Smooth muscle cell (in vitro differentiated cells): ENCODE measurements around the gene UFSP2. TPM values are rescaled to one million over a fixed set of nuclear protein-coding genes. Genes with fewer than 3 reads are reported as not detected.

Experiments
- DNase-seq: peaks from one replicate; lab custom pipeline; 2025; ENCODE audit not compliant: unreplicated experiment; lab: John Stamatoyannopoulos, UW
- H2AFZ ChIP-seq: fragments of 200-600 bp; sonication (generic); 2 replicates; pipeline ENCODE4 v1.6.0; 2016; ENCODE audit warnings: antibody characterized with exemption, low read depth, mild to moderate bottlenecking
- H3F3A ChIP-seq: fragments of 200-600 bp; sonication (generic); 2 replicates; pipeline ENCODE4 v1.6.0; 2017; ENCODE audit warnings: antibody characterized with exemption, low read depth
- H3K27ac ChIP-seq: fragments of 200-600 bp; sonication (generic); 2 replicates; pipeline ENCODE4 v1.5.1; 2016; ENCODE audit warnings: low read depth, mild to moderate bottlenecking
- H3K27me3 ChIP-seq: fragments of 200-600 bp; sonication (generic); 2 replicates; pipeline ENCODE4 v1.6.1; 2016; ENCODE audit warnings: low read depth, mild to moderate bottlenecking
- H3K36me3 ChIP-seq: fragments of 200-600 bp; sonication (generic); 2 replicates; pipeline ENCODE4 v1.5.1; 2016; ENCODE audit warnings: low read depth
- H3K4me1 ChIP-seq: fragments of 200-600 bp; sonication (generic); 2 replicates; pipeline ENCODE4 v1.5.1; 2016; ENCODE audit warnings: low read depth
- H3K4me2 ChIP-seq: fragments of 200-600 bp; sonication (generic); 2 replicates; pipeline ENCODE4 v1.6.0; 2016; ENCODE audit warnings: mild to moderate bottlenecking
- H3K4me3 ChIP-seq: fragments of 200-600 bp; sonication (generic); 2 replicates; pipeline ENCODE4 v1.5.1; 2016; ENCODE audit warnings: mild to moderate bottlenecking
- H3K79me2 ChIP-seq: fragments of 200-600 bp; sonication (generic); 2 replicates; pipeline ENCODE4 v1.6.0; 2016; ENCODE audit warnings: low read depth, mild to moderate bottlenecking
- H3K9ac ChIP-seq: fragments of 200-600 bp; sonication (generic); 2 replicates; pipeline ENCODE4 v1.6.0; 2016; ENCODE audit warnings: low read depth
- H3K9me3 ChIP-seq: fragments of 200-600 bp; sonication (generic); replicated peaks from 2 replicates; pipeline ENCODE4 v1.5.1; 2016; ENCODE audit warnings: low read depth
- H4K20me1 ChIP-seq: fragments of 200-600 bp; sonication (generic); 2 replicates; pipeline ENCODE4 v1.6.0; 2016; ENCODE audit warnings: low read depth
- CTCF ChIP-seq: fragments of 200-600 bp; sonication (generic); IDR thresholded peaks from 2 replicates; pipeline ENCODE4 v1.5.1; 2017; ENCODE audit warnings: borderline replicate concordance, mild to moderate bottlenecking, antibody characterized with exemption; ENCODE audit not compliant: insufficient read depth, poor library complexity, severe bottlenecking
- WGBS: methylation state at CpG from one replicate; pipeline ENCODE4 v1.1.7; 2016; ENCODE audit warnings: low lambda C conversion rate; 5-methylcytosine and 5-hydroxymethylcytosine counted together
- polyA plus RNA-seq: library from polyadenylated mRNA; unstranded; fragments of >200 nt; fragmentation: Nextera tagmentation; extraction: Ambion mirVana; gene quantifications from 2 replicates; pipeline ENCODE4 v1.2.1, GENCODE V29; 2016
- total RNA-seq: library from RNA; depleted of rRNA; stranded (reverse); fragments of >200 nt; gene quantifications from 2 replicates; pipeline ENCODE4 v1.2.3, GENCODE V29; 2014

The UFSP2 gene
- total and polyA plus RNA-seq, 2 experiments from 2014 or later, result 36.6 to 65.0 TPM

GRCh38 chr4:185394568-185395237 is 31.1 kb downstream of the UFSP2 start:
- TF ChIP-seq CTCF, result no peak
- Histone ChIP-seq H4K20me1 (no peaks in the 10 kb centered on the region), H3K4me2 (peak overlapping the region; percentile 95), H3K9ac (no peak overlapping the region), H3K36me3 (peaks cover 4% of the 10 kb centered on the region), H3K27ac (peak overlapping the region; percentile 94), H3F3A (peaks cover 10% of the 10 kb centered on the region), H3K27me3 (no peaks in the 10 kb centered on the region), H3K4me3 (peak overlapping the region; percentile 70), H3K9me3 (no peaks in the 10 kb centered on the region), H2AFZ (no peak overlapping the region), H3K4me1 (peaks cover 25% of the 10 kb centered on the region), H3K79me2 (no peaks in the 10 kb centered on the region)
- WGBS, result 86% methylated on average over 12 of the region's 12 CpGs
- DNase-seq, result no peak

- Histone ChIP-seq H3K36me3 (no peaks in the 10 kb centered on the region), H3K4me1 (peaks cover 11% of the 10 kb centered on the region), H4K20me1 (no peaks in the 10 kb centered on the region), H3K4me3 (no peak overlapping the region), H3K27ac (no peak overlapping the region), H3K4me2 (no peak overlapping the region), H3K27me3 (no peaks in the 10 kb centered on the region), H3K79me2 (no peaks in the 10 kb centered on the region), H3F3A (peaks cover 7% of the 10 kb centered on the region), H3K9ac (no peak overlapping the region), H2AFZ (no peak overlapping the region), H3K9me3 (no peaks in the 10 kb centered on the region)
- no peak for TF ChIP-seq CTCF
- 88% methylated on average over 1 of the region's 1 CpG for WGBS
- DNase-seq, result no peak
These were observed 33.6 kb downstream of the UFSP2 start for GRCh38 chr4:185392156-185392555.

DNA sequence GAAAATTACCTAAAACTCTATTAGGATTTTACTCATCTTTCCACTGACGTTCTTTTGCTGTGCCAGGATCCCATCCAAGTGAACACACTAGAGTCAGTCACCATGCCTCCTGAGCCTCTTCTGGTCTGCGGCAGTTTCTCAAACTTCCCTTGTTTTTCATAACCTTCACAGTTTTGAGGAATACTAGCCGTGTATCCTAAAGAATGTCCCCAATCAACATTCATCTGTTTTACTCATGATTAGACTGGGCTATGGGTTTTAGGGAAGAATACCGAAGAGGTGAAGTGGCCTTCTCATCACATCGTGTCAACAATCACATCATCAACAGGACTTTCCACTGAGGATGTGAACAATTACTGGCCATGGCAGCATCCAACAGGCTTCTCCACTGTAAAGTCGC is 34.8 kb downstream of the UFSP2 start:
- peaks cover 10% of the 10 kb centered on the region for H3K4me1 ChIP-seq
- H3K4me3 ChIP-seq, result no peak overlapping the region
- H3K9ac ChIP-seq, result no peak overlapping the region
- no peak for DNase-seq
- no peak overlapping the region for H2AFZ ChIP-seq
- H3K27ac ChIP-seq, result no peak overlapping the region
- no peaks in the 10 kb centered on the region for H4K20me1 ChIP-seq
- TF ChIP-seq CTCF, result no peak
- H3K36me3 ChIP-seq, result no peaks in the 10 kb centered on the region
- no peaks in the 10 kb centered on the region for H3K9me3 ChIP-seq
- H3F3A ChIP-seq, result peaks cover 7% of the 10 kb centered on the region
- H3K4me2 ChIP-seq, result no peak overlapping the region
- 95% methylated on average over 6 of the region's 6 CpGs for WGBS
- no peaks in the 10 kb centered on the region for H3K79me2 ChIP-seq
- no peaks in the 10 kb centered on the region for H3K27me3 ChIP-seq

- H2AFZ ChIP-seq, result no peak overlapping the region
- no peak overlapping the region for H3K27ac ChIP-seq
- H3K79me2 ChIP-seq, result no peaks in the 10 kb centered on the region
- H3F3A ChIP-seq, result no peaks in the 10 kb centered on the region
- no peaks in the 10 kb centered on the region for H3K4me1 ChIP-seq
- no peak for TF ChIP-seq CTCF
- H4K20me1 ChIP-seq, result no peaks in the 10 kb centered on the region
- H3K36me3 ChIP-seq, result no peaks in the 10 kb centered on the region
- no peaks in the 10 kb centered on the region for H3K9me3 ChIP-seq
- H3K4me3 ChIP-seq, result no peak overlapping the region
- no peak overlapping the region for H3K9ac ChIP-seq
- 96% methylated on average over 12 of the region's 12 CpGs for WGBS
- H3K4me2 ChIP-seq, result no peak overlapping the region
- no peaks in the 10 kb centered on the region for H3K27me3 ChIP-seq
- DNase-seq, result no peak
These were observed 37.8 kb downstream of the UFSP2 start for GRCh38 chr4:185387957-185388356.
